CD4-positive, alpha-beta T cell treated with Interleukin-21 for 1 hour (primary cell): ENCODE results near the gene RFX3.
A peak's percentile ranks its signal among the peaks of the same experiment; 100 is the strongest.

Experiments
- DNase-seq: peaks from one replicate; pipeline ENCODE4 v3.0.0-alpha.2; 2020

Gene RFX3

GRCh38 chr9:3431890-3432289, 93.9 kb downstream of the RFX3 start:
- no peak for DNase-seq

GRCh38 chr9:3419893-3420292, 105.9 kb downstream of the RFX3 start:
- DNase-seq: no peak

- no peak for DNase-seq
These were observed 109.9 kb downstream of the RFX3 start for GRCh38 chr9:3415906-3416305.

GRCh38 chr9:3413984-3414383, 111.8 kb downstream of the RFX3 start:
- DNase-seq: no peak

- no peak for DNase-seq
These were observed 115.3 kb downstream of the RFX3 start for GRCh38 chr9:3410461-3410860.

GRCh38 chr9:3409453-3409852, 116.3 kb downstream of the RFX3 start:
- DNase-seq: no peak

GRCh38 chr9:3403315-3403714, 122.5 kb downstream of the RFX3 start:
- DNase-seq: no peak

GRCh38 chr9:3401221-3401954, 124.4 kb downstream of the RFX3 start:
- no peak for DNase-seq

GRCh38 chr9:3398232-3398648, 127.6 kb downstream of the RFX3 start:
- DNase-seq: peak; percentile 13

- DNase-seq: peak; percentile 2
These were observed 128.0 kb downstream of the RFX3 start for GRCh38 chr9:3397766-3398165.

- no peak for DNase-seq
These were observed 134.4 kb downstream of the RFX3 start for GRCh38 chr9:3391414-3391813.

GRCh38 chr9:3386753-3387152, 139.0 kb downstream of the RFX3 start:
- no peak for DNase-seq

- no peak for DNase-seq
These were observed 139.9 kb downstream of the RFX3 start for GRCh38 chr9:3385871-3386270.

- DNase-seq: no peak
These were observed 154.0 kb downstream of the RFX3 start for GRCh38 chr9:3371842-3372241.

GRCh38 chr9:3370715-3371114, 155.1 kb downstream of the RFX3 start:
- DNase-seq: no peak

- DNase-seq: no peak
These were observed 158.6 kb downstream of the RFX3 start for GRCh38 chr9:3367185-3367584.

- DNase-seq: no peak
These were observed 164.0 kb downstream of the RFX3 start for GRCh38 chr9:3361689-3362392.

GRCh38 chr9:3361116-3361515, 164.7 kb downstream of the RFX3 start:
- DNase-seq: no peak

GRCh38 chr9:3360245-3360644, 165.6 kb downstream of the RFX3 start:
- DNase-seq: no peak

GRCh38 chr9:3359778-3360177, 166.0 kb downstream of the RFX3 start:
- no peak for DNase-seq

GRCh38 chr9:3359048-3359692, 166.6 kb downstream of the RFX3 start:
- DNase-seq: no peak

- DNase-seq: no peak
These were observed 177.6 kb downstream of the RFX3 start for GRCh38 chr9:3348169-3348568.

- no peak for DNase-seq
These were observed 179.3 kb downstream of the RFX3 start for GRCh38 chr9:3346549-3346948.

- no peak for DNase-seq
These were observed 182.1 kb downstream of the RFX3 start for GRCh38 chr9:3343671-3344070.
